Inferior parietal cortex (tissue), 1 donor: ENCODE results near the gene FHL1.
"Not testable (repeated sequence)": the region's sequence is repeated elsewhere in the genome, so short reads cannot be mapped to it uniquely, and the experiment has no call there.

Experiments used
- DNase-seq: peaks from one replicate; pipeline ENCODE4 v3.0.0-alpha.2; 2016; ENCODE audit errors: extremely low spot score

The FHL1 gene

DNA sequence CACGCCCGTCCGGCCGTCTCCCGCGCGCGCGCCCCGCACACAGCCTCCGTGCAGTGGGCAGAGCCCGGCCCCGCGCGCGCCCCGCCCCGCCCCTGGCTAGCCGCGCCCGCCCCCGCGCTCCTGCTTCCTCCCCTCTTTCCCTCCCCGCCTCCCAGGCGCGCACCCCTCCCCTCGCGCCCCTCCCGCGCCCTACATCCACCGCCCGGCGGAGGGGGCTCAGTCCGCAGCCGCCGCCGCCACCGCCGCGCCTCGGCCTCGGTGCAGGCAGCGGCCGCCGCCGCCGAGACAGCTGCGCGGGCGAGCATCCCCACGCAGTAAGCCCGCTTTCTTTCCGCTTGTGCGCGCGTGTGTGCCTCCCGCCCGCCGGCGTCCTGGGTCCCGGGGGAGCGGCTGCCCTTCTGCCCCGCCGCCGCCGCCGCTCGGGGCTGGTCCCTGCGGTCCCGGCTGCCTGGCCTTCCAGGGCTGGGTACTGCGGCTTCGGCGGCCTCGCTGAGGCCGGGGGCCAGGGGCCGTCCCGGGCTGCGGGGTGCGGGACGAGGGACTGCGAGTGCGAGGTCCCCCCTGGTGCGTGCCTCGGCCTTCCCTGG, at the start of gene FHL1:
Gene FHL1 (plus strand): TSS at position 219 of the 587 bp plus-strand sequence.
- DNase-seq: no peak

- no peak for DNase-seq
Measured at GRCh38 chrX:136097871-136098805, 49.2 kb upstream of the FHL1 start.

DNA sequence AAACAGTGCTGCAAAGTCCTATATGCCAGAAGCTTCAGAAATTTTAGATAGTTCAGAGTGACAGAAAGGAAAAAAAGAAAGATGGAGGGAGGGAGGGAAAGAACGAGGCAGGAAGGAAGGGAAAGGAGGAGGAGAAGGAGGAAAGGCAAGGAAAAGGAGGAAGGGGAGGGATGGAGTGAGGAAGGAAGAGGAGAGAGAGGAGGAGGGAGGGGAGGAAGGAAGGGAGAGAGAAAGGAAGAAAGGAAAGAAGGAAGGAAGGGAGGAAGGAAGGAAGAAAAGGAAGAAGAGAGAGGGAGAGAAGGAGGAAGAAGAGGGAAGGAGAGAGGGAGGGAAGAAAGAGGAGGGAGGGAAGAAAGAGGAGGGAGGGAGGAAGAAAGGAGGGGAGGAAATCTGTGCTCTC, 42.4 kb upstream of the FHL1 start:
- no peak for DNase-seq

DNA sequence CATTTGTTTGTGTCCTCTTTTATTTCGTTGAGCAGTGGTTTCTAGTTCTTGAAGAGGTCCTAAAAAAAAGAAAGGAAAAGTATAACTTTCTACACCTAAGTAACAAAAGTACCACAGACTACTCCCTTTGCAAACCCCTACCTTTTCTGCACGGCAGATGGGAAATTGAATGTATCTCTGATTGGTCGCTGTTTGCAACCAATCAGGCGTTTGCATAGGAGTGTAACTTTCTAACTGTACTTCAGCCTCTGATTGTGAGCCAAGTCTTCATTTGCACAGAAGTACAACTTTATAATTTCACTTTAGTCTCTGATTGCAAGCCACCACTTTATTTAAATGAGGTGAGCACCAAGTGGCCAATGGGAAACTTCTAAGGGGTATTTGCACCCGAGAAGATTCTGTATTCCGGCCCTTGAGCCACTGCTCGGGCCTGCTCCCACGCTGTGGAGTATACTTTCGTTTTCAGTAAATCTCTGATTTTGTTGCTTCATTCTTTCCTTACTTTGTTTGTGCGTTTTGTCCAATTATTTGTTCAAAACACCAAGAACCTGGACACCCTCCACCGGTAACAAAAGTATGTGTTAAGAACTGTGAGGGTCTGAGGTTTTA, 40.3 kb upstream of the FHL1 start:
- no peak for DNase-seq

GRCh38 chrX:136108905-136109304, 38.4 kb upstream of the FHL1 start:
- DNase-seq: not testable (repeated sequence)

- DNase-seq: no peak
Measured at GRCh38 chrX:136112286-136112685, 35.0 kb upstream of the FHL1 start.

GRCh38 chrX:136112778-136113177, 34.6 kb upstream of the FHL1 start:
- no peak for DNase-seq

GRCh38 chrX:136115126-136115903, 32.0 kb upstream of the FHL1 start:
- no peak for DNase-seq

DNA sequence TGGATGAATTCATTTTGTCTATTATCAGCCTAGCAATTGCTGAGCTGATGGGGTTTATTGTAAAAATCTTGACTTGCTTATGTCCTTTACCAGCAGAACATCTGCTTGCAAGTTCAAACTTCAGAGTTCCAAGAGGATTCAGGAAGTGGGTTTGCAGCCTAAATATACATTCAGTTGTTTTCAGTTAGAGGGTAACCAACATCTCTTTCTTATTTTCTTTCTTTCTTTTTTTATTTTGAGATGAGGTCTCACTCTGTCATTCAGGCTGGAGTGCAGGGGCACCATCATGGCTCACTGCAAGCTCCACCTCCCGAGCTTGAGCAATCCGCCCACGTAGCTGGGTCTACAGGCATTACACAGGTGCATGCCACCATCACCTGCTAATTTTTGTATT, 31.4 kb upstream of the FHL1 start:
- no peak for DNase-seq

DNA sequence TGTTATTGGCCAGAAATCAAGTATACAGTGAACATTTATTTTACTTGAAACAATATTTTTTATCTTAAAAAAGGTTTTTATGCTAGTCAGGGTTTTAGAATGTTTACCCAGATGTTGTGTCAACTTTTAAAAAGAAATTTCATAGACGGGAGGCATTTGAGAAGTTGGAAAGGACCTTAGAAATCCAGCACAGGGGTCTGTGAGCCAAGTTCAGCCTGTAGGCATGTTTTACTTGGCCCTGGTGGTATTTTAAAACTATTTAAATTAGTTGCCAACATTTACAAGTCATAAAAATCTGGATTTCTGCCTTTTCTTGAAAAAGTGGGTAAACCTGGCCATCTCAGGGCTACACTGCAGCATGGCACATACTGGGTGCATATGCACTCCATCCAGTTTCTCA, 25.5 kb upstream of the FHL1 start:
- no peak for DNase-seq

- no peak for DNase-seq
Measured at GRCh38 chrX:136122207-136122606, 25.1 kb upstream of the FHL1 start.

- no peak for DNase-seq
Measured at GRCh38 chrX:136125106-136125505, 22.2 kb upstream of the FHL1 start.

- DNase-seq: no peak
Measured at GRCh38 chrX:136126371-136126770, 21.0 kb upstream of the FHL1 start.

GRCh38 chrX:136126872-136127406, 20.4 kb upstream of the FHL1 start:
- no peak for DNase-seq

DNA sequence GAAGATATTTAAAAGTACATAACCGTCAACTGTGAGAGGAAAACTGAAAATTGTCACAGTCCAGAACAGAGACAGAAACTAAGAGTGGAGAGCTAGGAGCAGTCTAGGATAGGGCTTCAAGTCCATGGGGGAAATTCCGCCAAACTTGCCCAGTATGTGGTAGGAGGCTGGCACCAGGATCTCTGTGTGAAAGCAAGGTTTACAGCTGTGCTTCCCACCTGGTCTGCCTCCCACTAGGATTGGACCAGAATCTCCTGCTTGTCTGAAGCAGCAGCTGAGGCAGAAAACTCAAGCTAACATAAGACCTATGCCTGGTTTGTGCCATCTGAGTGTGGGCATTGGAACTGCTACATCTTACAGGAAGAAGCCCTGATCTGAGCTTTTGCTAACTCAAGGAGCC, 18.6 kb upstream of the FHL1 start:
- DNase-seq: no peak

GRCh38 chrX:136130931-136131833, 16.2 kb upstream of the FHL1 start:
- no peak for DNase-seq

GRCh38 chrX:136138939-136139338, 8.4 kb upstream of the FHL1 start:
- no peak for DNase-seq

DNA sequence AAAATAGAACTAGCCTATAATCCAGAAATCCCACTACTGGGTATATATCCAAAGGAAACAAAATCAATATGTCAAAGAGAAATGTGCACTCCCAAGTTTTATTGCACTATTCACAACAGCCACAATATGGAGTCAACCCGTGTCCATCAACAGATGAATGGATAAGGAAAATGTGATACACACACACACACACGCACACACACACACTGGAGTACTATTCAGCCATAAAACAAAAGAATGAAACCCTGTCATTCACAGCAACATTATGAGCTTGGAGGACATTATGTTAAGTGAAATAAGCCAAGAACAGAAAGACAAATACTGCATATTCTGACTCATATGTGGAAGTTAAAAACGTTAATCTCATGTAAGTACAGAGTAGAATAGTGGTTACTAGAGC, 5.8 kb upstream of the FHL1 start:
- no peak for DNase-seq

DNA sequence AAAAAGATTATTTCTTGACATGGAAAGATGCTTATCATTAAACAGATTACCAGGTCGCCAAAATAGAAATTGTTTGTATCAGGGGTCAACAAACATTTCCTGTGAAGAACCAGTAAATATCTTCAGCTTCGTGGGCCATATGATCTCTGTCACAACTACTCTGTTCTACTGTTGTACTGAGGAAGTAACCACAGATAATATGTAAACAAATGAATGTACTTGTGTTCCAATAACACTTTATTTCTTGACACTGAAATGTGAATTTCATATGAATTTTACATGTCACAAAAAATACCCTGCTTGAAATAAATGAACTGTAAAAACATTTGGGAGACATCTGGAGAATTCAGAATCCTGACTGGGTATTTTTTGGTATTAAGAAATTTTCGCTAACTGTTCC, 4.7 kb upstream of the FHL1 start:
- DNase-seq: no peak

DNA sequence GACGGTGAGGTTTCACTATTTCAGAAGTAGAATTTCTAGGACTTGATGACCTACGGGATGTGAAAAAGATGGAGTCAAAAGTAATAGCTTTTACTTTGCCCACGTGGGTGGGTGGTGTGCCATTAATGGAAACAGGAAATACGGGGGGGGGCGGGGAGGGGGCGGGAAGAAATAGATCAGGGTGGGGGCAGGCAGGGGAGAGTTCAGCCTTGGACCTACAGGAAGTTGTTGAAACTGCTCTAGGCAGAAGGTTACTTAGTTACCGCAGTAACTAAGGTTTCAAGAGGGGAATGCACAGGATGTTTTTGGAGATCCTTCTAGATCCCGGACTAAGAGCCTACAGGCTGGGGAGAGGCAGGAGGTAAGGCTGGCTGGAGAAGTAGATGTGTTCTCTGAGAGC, 3.6 kb upstream of the FHL1 start:
- no peak for DNase-seq
